NCI-H2081 (cell line): ENCODE measurements around the gene UTS2R.
A peak's percentile ranks its signal among the peaks of the same experiment; 100 is the strongest.
"Not testable (repeated sequence)": the region's sequence is repeated elsewhere in the genome, so short reads cannot be mapped to it uniquely, and the experiment has no call there.

Experiments
- DNase-seq, 2 experiments: peaks; one replicate each; lab custom pipeline; 2025; lab: John Stamatoyannopoulos, UW

The UTS2R gene

GRCh38 chr17:82354804-82355308 lies 16.7 kb upstream of the UTS2R start:
- no peak for DNase-seq

- DNase-seq, result no peak
Observed at GRCh38 chr17:82355770-82356427, 15.7 kb upstream of the UTS2R start.

- peak in 1 of 2 experiments; percentile 33 for DNase-seq
Observed at GRCh38 chr17:82356845-82357355, 14.7 kb upstream of the UTS2R start.

GRCh38 chr17:82357394-82357793 lies 14.2 kb upstream of the UTS2R start:
- no peak for DNase-seq

GRCh38 chr17:82358465-82359350 lies 12.9 kb upstream of the UTS2R start, which contains the start of gene TEX19:
TEX19 (plus strand) TSS chr17:82359247; CDS start chr17:82362151, 2,904 bp downstream.
- peak; percentile 71 to 75 for DNase-seq

- DNase-seq, result not testable (repeated sequence)
Observed at GRCh38 chr17:82359451-82360074, 12.0 kb upstream of the UTS2R start.

GRCh38 chr17:82361885-82362633 lies 9.5 kb upstream of the UTS2R start:
- DNase-seq, result no peak

GRCh38 chr17:82365606-82366295 lies 5.8 kb upstream of the UTS2R start:
- no peak for DNase-seq

- peak; percentile 48 to 77 for DNase-seq
Observed at GRCh38 chr17:82366749-82367148, 4.8 kb upstream of the UTS2R start.

GRCh38 chr17:82367724-82368524 lies 3.6 kb upstream of the UTS2R start:
- DNase-seq, result peak; percentile 49 to 61

GRCh38 chr17:82369211-82369610 lies 2.4 kb upstream of the UTS2R start:
- no peak for DNase-seq

GRCh38 chr17:82370471-82371332 lies 863 bp upstream of the UTS2R start:
- DNase-seq, result no peak

- no peak for DNase-seq
Observed at GRCh38 chr17:82372249-82373071, 895 bp downstream of the UTS2R start.

GRCh38 chr17:82373072-82373452 lies 1.5 kb downstream of the UTS2R start:
- DNase-seq, result not testable (repeated sequence)

- DNase-seq, result no peak
Observed at GRCh38 chr17:82373731-82374625, 2.4 kb downstream of the UTS2R start.

- no peak for DNase-seq
Observed at GRCh38 chr17:82374626-82375331, 3.2 kb downstream of the UTS2R start.
